H9 (cell line): ENCODE measurements around the gene FRMD1. TPM values are rescaled to one million over a fixed set of nuclear protein-coding genes. Genes with fewer than 3 reads are reported as not detected.
A peak's percentile ranks its signal among the peaks of the same experiment; 100 is the strongest.

Experiments
- DNase-seq: peaks from one replicate; pipeline ENCODE4 v3.0.0-alpha.2; 2017
- H2AFZ ChIP-seq: one replicate; pipeline ENCODE4 v1.6.1; 2013; ENCODE audit warnings: mild to moderate bottlenecking, low read length, control low read depth, moderate library complexity
- H2AK5ac ChIP-seq: 2 replicates; pipeline ENCODE4 v1.6.1; 2013; ENCODE audit warnings: low read length, control low read depth, mixed read lengths; ENCODE audit not compliant: insufficient read length
- H2BK120ac ChIP-seq: one replicate; pipeline ENCODE4 v1.6.1; 2013; ENCODE audit warnings: low read depth, mild to moderate bottlenecking, low read length, control low read depth, inconsistent platforms; ENCODE audit not compliant: poor library complexity, severe bottlenecking
- H2BK12ac ChIP-seq: 2 replicates; pipeline ENCODE4 v1.6.1; 2013; ENCODE audit warnings: low read length, control low read depth, mixed read lengths, low read depth; ENCODE audit not compliant: insufficient read length
- H2BK15ac ChIP-seq: 2 replicates; pipeline ENCODE4 v1.6.1; 2013; ENCODE audit warnings: low read depth, low read length, control low read depth
- H2BK20ac ChIP-seq: one replicate; pipeline ENCODE4 v1.6.1; 2013; ENCODE audit warnings: low read depth, mild to moderate bottlenecking, low read length, control low read depth, inconsistent platforms; ENCODE audit not compliant: poor library complexity, severe bottlenecking
- H2BK5ac ChIP-seq: 2 replicates; pipeline ENCODE4 v1.6.1; 2013; ENCODE audit warnings: low read length, control low read depth, mixed read lengths; ENCODE audit not compliant: insufficient read length
- H3K14ac ChIP-seq: 2 replicates; pipeline ENCODE4 v1.6.1; 2013; ENCODE audit warnings: low read length, control low read depth; ENCODE audit not compliant: insufficient read depth
- H3K18ac ChIP-seq: 2 replicates; pipeline ENCODE4 v1.6.1; 2013; ENCODE audit warnings: low read depth, mild to moderate bottlenecking, mixed read lengths, low read length, control low read depth; ENCODE audit not compliant: insufficient read length
- H3K23ac ChIP-seq: 2 replicates; pipeline ENCODE4 v1.6.1; 2013; ENCODE audit warnings: low read length, control low read depth, mixed read lengths, low read depth; ENCODE audit not compliant: insufficient read length
- H3K23me2 ChIP-seq: 2 replicates; pipeline ENCODE4 v1.6.1; 2013; ENCODE audit warnings: low read depth, mild to moderate bottlenecking, mixed read lengths, low read length, control low read depth; ENCODE audit not compliant: insufficient read length, poor library complexity, severe bottlenecking
- H3K27ac ChIP-seq: 2 replicates; pipeline ENCODE4 v1.5.1; 2013; ENCODE audit warnings: low read length, control low read depth, mixed read lengths, low read depth; ENCODE audit not compliant: insufficient read length
- H3K27me3 ChIP-seq: 2 replicates; pipeline ENCODE4 v1.6.1; 2013; ENCODE audit warnings: low read length, control low read depth, inconsistent platforms; ENCODE audit not compliant: insufficient read depth
- H3K4ac ChIP-seq: 2 replicates; pipeline ENCODE4 v1.6.1; 2013; ENCODE audit warnings: low read depth, mild to moderate bottlenecking, control low read depth, inconsistent platforms, low read length, moderate library complexity
- H3K4me1 ChIP-seq: 2 replicates; pipeline ENCODE4 v1.6.1; 2013; ENCODE audit warnings: low read length, control low read depth, inconsistent platforms; ENCODE audit not compliant: insufficient read depth
- H3K4me2 ChIP-seq: 2 replicates; pipeline ENCODE4 v1.6.1; 2013; ENCODE audit warnings: low read length, control low read depth, mixed read lengths; ENCODE audit not compliant: insufficient read length, insufficient read depth
- H3K56ac ChIP-seq: 2 replicates; pipeline ENCODE4 v1.6.1; 2013; ENCODE audit warnings: low read depth, mild to moderate bottlenecking, mixed read lengths, low read length, control low read depth; ENCODE audit not compliant: insufficient read length
- H3K79me1 ChIP-seq: 2 replicates; pipeline ENCODE4 v1.6.1; 2013; ENCODE audit warnings: low read depth, mild to moderate bottlenecking, moderate library complexity, low read length, control low read depth, inconsistent platforms; ENCODE audit not compliant: insufficient read depth, poor library complexity, severe bottlenecking
- H3K79me2 ChIP-seq: 2 replicates; pipeline ENCODE4 v1.6.1; 2013; ENCODE audit warnings: low read length, control low read depth, inconsistent platforms; ENCODE audit not compliant: insufficient read depth
- H3K9ac ChIP-seq: 2 replicates; pipeline ENCODE4 v1.6.1; 2013; ENCODE audit warnings: low read length, control low read depth, mixed read lengths; ENCODE audit not compliant: insufficient read length; ENCODE audit errors: extremely low read depth
- H3K9me3 ChIP-seq: one replicate; pipeline ENCODE4 v1.6.1; 2013; ENCODE audit warnings: low read depth, low read length, inconsistent platforms; ENCODE audit not compliant: control insufficient read depth
- H3T11ph ChIP-seq: one replicate; pipeline ENCODE4 v1.6.1; 2013; ENCODE audit warnings: mild to moderate bottlenecking, low read length, control low read depth, inconsistent platforms
- H4K20me1 ChIP-seq: one replicate; pipeline ENCODE4 v1.6.1; 2013; ENCODE audit not compliant: control insufficient read depth, insufficient read length, insufficient read depth
- H4K5ac ChIP-seq: 2 replicates; pipeline ENCODE4 v1.6.1; 2013; ENCODE audit warnings: low read depth, mild to moderate bottlenecking, mixed read lengths, low read length, control low read depth; ENCODE audit not compliant: insufficient read length
- H4K8ac ChIP-seq: replicated peaks from 2 replicates; pipeline ENCODE4 v1.6.1; 2013; ENCODE audit warnings: low read length, control low read depth, mixed read lengths, low read depth; ENCODE audit not compliant: insufficient read length
- H4K91ac ChIP-seq: 2 replicates; pipeline ENCODE4 v1.6.1; 2013; ENCODE audit warnings: low read depth, mild to moderate bottlenecking, moderate library complexity, mixed read lengths, low read length, control low read depth; ENCODE audit not compliant: insufficient read length
- H3K27ac Mint-ChIP-seq, 3 experiments: 2 replicates in 2 of 3; 3 replicates in 1 of 3; pipeline ENCODE4 v1.8.0; 2020 to 2021; ENCODE audit warnings: mixed read lengths in 3 of 3, mild to moderate bottlenecking in 1 of 3, moderate library complexity in 1 of 3
- H3K27me3 Mint-ChIP-seq: 2 replicates; pipeline ENCODE4 v1.8.0; 2021; ENCODE audit warnings: low read depth, mild to moderate bottlenecking, moderate library complexity, mixed read lengths
- H3K36me3 Mint-ChIP-seq, 3 experiments: 2 replicates in 2 of 3; 3 replicates in 1 of 3; pipeline ENCODE4 v1.8.0; 2020 to 2021; ENCODE audit warnings: low read depth in 3 of 3, mixed read lengths in 3 of 3; ENCODE audit not compliant: insufficient read depth in 1 of 3
- H3K4me1 Mint-ChIP-seq, 2 experiments: 2 replicates each; pipeline ENCODE4 v1.8.0; 2020; ENCODE audit warnings: mixed read lengths in 2 of 2
- H3K4me3 Mint-ChIP-seq, 2 experiments: 2 replicates in 1 of 2; 3 replicates in 1 of 2; pipeline ENCODE4 v1.8.0; 2020 to 2021; ENCODE audit warnings: mild to moderate bottlenecking in 2 of 2, mixed read lengths in 2 of 2, moderate library complexity in 1 of 2
- H3K9me3 Mint-ChIP-seq, 2 experiments: 2 replicates in 1 of 2; 3 replicates in 1 of 2; pipeline ENCODE4 v1.8.0; 2020; ENCODE audit warnings: mild to moderate bottlenecking in 2 of 2, mixed read lengths in 2 of 2, moderate library complexity in 1 of 2
- WGBS: extraction: QIAGEN DNeasy Blood & Tissue Kit; methylation state at CpG from one replicate; pipeline ENCODE4 v1.1.7; 2013; ENCODE audit warnings: missing lambda C conversion rate, low lambda C conversion rate, mixed read lengths; ENCODE audit not compliant: insufficient read length; ENCODE audit errors: extremely low coverage; 5-methylcytosine and 5-hydroxymethylcytosine counted together
- total RNA-seq: library from RNA; stranded (reverse); gene quantifications from 2 replicates; pipeline ENCODE4 v1.2.1, GENCODE V29; 2021
- TF ChIP-seq, protein P1 (sequence below): fragments of 200-600 bp; sonication (generic); conservative IDR thresholded peaks from 3 replicates; pipeline ENCODE4 v1.8.0; 2021; ENCODE audit warnings: antibody characterized with exemption, mild to moderate bottlenecking

The FRMD1 gene
- total RNA-seq, 1 experiment from 2014 or later, result not detected

DNA sequence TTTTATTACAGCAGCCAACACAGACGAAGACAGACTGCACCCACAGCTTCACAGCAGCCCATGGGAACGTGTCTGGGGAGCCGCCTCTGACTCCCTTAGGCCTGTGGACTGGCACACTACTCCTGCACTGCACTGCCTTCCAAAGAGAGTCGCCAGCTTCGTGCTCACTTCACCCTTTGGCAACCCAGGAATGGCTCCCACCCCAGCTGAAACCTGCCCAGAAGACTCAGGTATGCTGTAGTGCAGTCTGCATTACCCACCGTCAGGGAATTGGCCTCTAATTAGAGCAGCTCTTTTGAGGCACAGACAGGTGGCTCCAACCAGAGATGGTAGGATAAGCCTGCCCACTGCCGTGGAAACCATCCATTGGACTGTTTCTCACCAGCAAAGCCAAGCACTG lies 39.9 kb upstream of the FRMD1 start:
- Histone ChIP-seq H2BK20ac (no peak overlapping the region), H2AK5ac (no peak overlapping the region), H2BK12ac (no peak overlapping the region), H3K79me1 (no peaks in the 10 kb centered on the region), H2AFZ (no peak overlapping the region), H3K4ac (no peak overlapping the region), H3K4me1 (no peaks in the 10 kb centered on the region), H3K4me2 (no peak overlapping the region), H4K20me1 (no peaks in the 10 kb centered on the region), H2BK5ac (no peak overlapping the region), H3K14ac (no peak overlapping the region), H3K23ac (no peak overlapping the region), H3K56ac (no peak overlapping the region), H3K9me3 (no peaks in the 10 kb centered on the region), H3K27ac (no peak overlapping the region), H4K91ac (no peak overlapping the region), H3K9ac (no peak overlapping the region), H4K5ac (no peak overlapping the region), H4K8ac (no peak overlapping the region), H3K79me2 (no peaks in the 10 kb centered on the region), H3K18ac (no peak overlapping the region), H3K27me3 (no peaks in the 10 kb centered on the region), H2BK15ac (no peak overlapping the region), H3K23me2 (no peaks in the 10 kb centered on the region), H3T11ph (no peak overlapping the region), H2BK120ac (no peak overlapping the region)
- Mint-ChIP-seq H3K4me1 (peaks cover 16 to 25% of the 10 kb centered on the region in 2 experiments), H3K27ac (no peak overlapping the region), H3K36me3 (peaks cover 0 to 4% (median 3%) of the 10 kb centered on the region in 3 experiments; a peak in 2 of 7 replicates), H3K9me3 (peaks cover 3% of the 10 kb centered on the region in 2 experiments; a peak in 4 of 5 replicates), H3K4me3 (no peak overlapping the region), H3K27me3 (peaks cover 8% of the 10 kb centered on the region; the same call in 1 of the 2 replicates)
- DNase-seq, result peak; percentile 7
- TF ChIP-seq, protein P1, sequence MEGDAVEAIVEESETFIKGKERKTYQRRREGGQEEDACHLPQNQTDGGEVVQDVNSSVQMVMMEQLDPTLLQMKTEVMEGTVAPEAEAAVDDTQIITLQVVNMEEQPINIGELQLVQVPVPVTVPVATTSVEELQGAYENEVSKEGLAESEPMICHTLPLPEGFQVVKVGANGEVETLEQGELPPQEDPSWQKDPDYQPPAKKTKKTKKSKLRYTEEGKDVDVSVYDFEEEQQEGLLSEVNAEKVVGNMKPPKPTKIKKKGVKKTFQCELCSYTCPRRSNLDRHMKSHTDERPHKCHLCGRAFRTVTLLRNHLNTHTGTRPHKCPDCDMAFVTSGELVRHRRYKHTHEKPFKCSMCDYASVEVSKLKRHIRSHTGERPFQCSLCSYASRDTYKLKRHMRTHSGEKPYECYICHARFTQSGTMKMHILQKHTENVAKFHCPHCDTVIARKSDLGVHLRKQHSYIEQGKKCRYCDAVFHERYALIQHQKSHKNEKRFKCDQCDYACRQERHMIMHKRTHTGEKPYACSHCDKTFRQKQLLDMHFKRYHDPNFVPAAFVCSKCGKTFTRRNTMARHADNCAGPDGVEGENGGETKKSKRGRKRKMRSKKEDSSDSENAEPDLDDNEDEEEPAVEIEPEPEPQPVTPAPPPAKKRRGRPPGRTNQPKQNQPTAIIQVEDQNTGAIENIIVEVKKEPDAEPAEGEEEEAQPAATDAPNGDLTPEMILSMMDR, result no peak
- no CpG with 5 or more reads among the region's 7 CpGs for WGBS
